PFSK-1 (cell line): Measurements from ENCODE around the gene ATP13A1.

ENCODE experiments used
- FOXP2 ChIP-seq: optimal IDR thresholded peaks from 2 replicates; pipeline ENCODE3; 2011; ENCODE audit warnings: borderline replicate concordance, control low read depth, inconsistent platforms; ENCODE audit not compliant: insufficient read depth; ENCODE audit errors: extremely low read length, extremely low read depth
- REST ChIP-seq, 2 experiments: IDR thresholded peaks; 2 replicates each; pipeline versions ENCODE4 v1.6.1 to v1.8.0; 2011 to 2012; ENCODE audit warnings: low read depth in 2 of 2, low read length in 2 of 2, control low read depth in 1 of 2, inconsistent platforms in 1 of 2, mild to moderate bottlenecking in 1 of 2, moderate library complexity in 1 of 2; ENCODE audit not compliant: insufficient read depth in 1 of 2

GRCh38 chr19:19696386-19696785 is 32.9 kb upstream of the ATP13A1 start:
- TF ChIP-seq FOXP2 (no peak), REST (IDR thresholded peaks at IDR 0.05; ENCODE audit: insufficient read depth in 1 of 2, low read depth in 2 of 2, low read length in 2 of 2) (no peak)
